Tibial nerve (tissue), 3 donors: ENCODE results near the gene VAT1L.

Source experiments
- CTCF ChIP-seq, 5 experiments: fragments of 200-600 bp in 3 of 5; fragments of 450-650 bp in 2 of 5; sonication (generic) in 3 of 5; IDR thresholded peaks; one replicate each; pipeline ENCODE4 v1.5.1; 2016 to 2019; ENCODE audit warnings: antibody characterized with exemption in 5 of 5, mild to moderate bottlenecking in 3 of 5, moderate library complexity in 2 of 5
- POLR2A ChIP-seq, 2 donors: fragments of 450-650 bp; IDR thresholded peaks; one replicate each; pipeline ENCODE4 v1.6.1; 2017; ENCODE audit warnings: antibody characterized with exemption in 2 of 2, mild to moderate bottlenecking in 2 of 2, moderate library complexity in 2 of 2

GRCh38 chr16:77946823-77947222 lies 158.5 kb downstream of the VAT1L start:
- no peak for TF ChIP-seq CTCF (IDR thresholded peaks at IDR 0.05)
- TF ChIP-seq POLR2A (IDR thresholded peaks at IDR 0.05) = no peak
